Measurements from ENCODE around the gene SMIM10L2A. TPM values are rescaled to one million over a fixed set of nuclear protein-coding genes. Genes with fewer than 3 reads are reported as not detected.

Gene SMIM10L2A
- total RNA-seq, 1 donor from 2014 or later = 1.5 TPM

- no peaks in the 10 kb centered on the region for H3K4me1 ChIP-seq
- H3K27ac ChIP-seq = no peak overlapping the region
- no peaks in the 10 kb centered on the region for H3K36me3 ChIP-seq
- intact Hi-C loops (cut with DNase I) = no loop called here
- H3K4me3 ChIP-seq = no peak overlapping the region
- no peak for DNase-seq (ENCODE audit: extremely low spot score in 2 of 2)
- TF ChIP-seq CTCF (IDR thresholded peaks at IDR 0.05) (no peak), POLR2A (IDR thresholded peaks at IDR 0.05) (no peak), POLR2AphosphoS5 (IDR thresholded peaks at IDR 0.05; ENCODE audit: insufficient read depth in 1 of 2, low read depth in 1 of 2) (no peak)
- no peaks in the 10 kb centered on the region for H3K9me3 ChIP-seq
- H3K27me3 ChIP-seq = no peaks in the 10 kb centered on the region
These were observed 28.7 kb upstream of the SMIM10L2A start for GRCh38 chrX:135393051-135393450.

- Histone ChIP-seq H3K4me3 (no peak overlapping the region), H3K9me3 (no peaks in the 10 kb centered on the region), H3K27me3 (no peaks in the 10 kb centered on the region), H3K36me3 (no peaks in the 10 kb centered on the region), H3K4me1 (no peaks in the 10 kb centered on the region), H3K27ac (no peak overlapping the region)
- intact Hi-C loops (cut with DNase I) = no loop called here
- TF ChIP-seq POLR2AphosphoS5 (IDR thresholded peaks at IDR 0.05; ENCODE audit: insufficient read depth in 1 of 2, low read depth in 1 of 2) (no peak), POLR2A (IDR thresholded peaks at IDR 0.05) (no peak), CTCF (IDR thresholded peaks at IDR 0.05) (no peak)
- no peak for DNase-seq (ENCODE audit: extremely low spot score in 2 of 2)
These were observed 26.7 kb upstream of the SMIM10L2A start for GRCh38 chrX:135395064-135395463.

GRCh38 chrX:135396109-135396508 is 25.6 kb upstream of the SMIM10L2A start:
- no peaks in the 10 kb centered on the region for H3K27me3 ChIP-seq
- no peak overlapping the region for H3K4me3 ChIP-seq
- TF ChIP-seq POLR2AphosphoS5 (IDR thresholded peaks at IDR 0.05; ENCODE audit: insufficient read depth in 1 of 2, low read depth in 1 of 2) (no peak), CTCF (IDR thresholded peaks at IDR 0.05) (no peak), POLR2A (IDR thresholded peaks at IDR 0.05) (no peak)
- intact Hi-C loops (cut with DNase I) = no loop called here
- H3K36me3 ChIP-seq = no peaks in the 10 kb centered on the region
- no peaks in the 10 kb centered on the region for H3K9me3 ChIP-seq
- no peaks in the 10 kb centered on the region for H3K4me1 ChIP-seq
- no peak overlapping the region for H3K27ac ChIP-seq
- DNase-seq (ENCODE audit: extremely low spot score in 2 of 2) = no peak

GRCh38 chrX:135396566-135396965 is 25.2 kb upstream of the SMIM10L2A start:
- TF ChIP-seq POLR2A (IDR thresholded peaks at IDR 0.05) (no peak), POLR2AphosphoS5 (IDR thresholded peaks at IDR 0.05; ENCODE audit: insufficient read depth in 1 of 2, low read depth in 1 of 2) (no peak), CTCF (IDR thresholded peaks at IDR 0.05) (no peak)
- Histone ChIP-seq H3K9me3 (no peaks in the 10 kb centered on the region), H3K4me3 (no peak overlapping the region), H3K27me3 (no peaks in the 10 kb centered on the region), H3K4me1 (no peaks in the 10 kb centered on the region), H3K36me3 (no peaks in the 10 kb centered on the region), H3K27ac (no peak overlapping the region)
- intact Hi-C loops (cut with DNase I) = no loop called here
- no peak for DNase-seq (ENCODE audit: extremely low spot score in 2 of 2)

GRCh38 chrX:135397652-135398051 is 24.1 kb upstream of the SMIM10L2A start:
- Histone ChIP-seq H3K36me3 (no peaks in the 10 kb centered on the region), H3K27me3 (no peaks in the 10 kb centered on the region), H3K4me3 (no peak overlapping the region), H3K9me3 (no peaks in the 10 kb centered on the region), H3K4me1 (no peaks in the 10 kb centered on the region), H3K27ac (no peak overlapping the region)
- TF ChIP-seq POLR2AphosphoS5 (IDR thresholded peaks at IDR 0.05; ENCODE audit: insufficient read depth in 1 of 2, low read depth in 1 of 2) (no peak), POLR2A (IDR thresholded peaks at IDR 0.05) (no peak), CTCF (IDR thresholded peaks at IDR 0.05) (no peak)
- intact Hi-C loops (cut with DNase I) = no loop called here
- no peak for DNase-seq (ENCODE audit: extremely low spot score in 2 of 2)
